ENCODE data around the gene ARPC1B.

GRCh38 chr7:99409806-99410205, 35.3 kb downstream of the ARPC1B start:
- TF ChIP-seq POLR2A (IDR thresholded peaks at IDR 0.05; ENCODE audit: extremely low read depth, insufficient read length) (no peak), CTCF (IDR thresholded peaks at IDR 0.05; ENCODE audit: low read depth, low read length) (no peak), MAX (IDR thresholded peaks at IDR 0.05; ENCODE audit: low read depth, low read length) (no peak)

Data from NB4 (cell line).